Peyer's patch (tissue), 4 donors: ENCODE data around the gene MIF4GD.

ENCODE experiments used
- POLR2A ChIP-seq, 2 donors: fragments of 450-650 bp; IDR thresholded peaks; one replicate each; pipeline ENCODE4 v1.5.1; 2017; ENCODE audit warnings: antibody characterized with exemption in 2 of 2, mild to moderate bottlenecking in 2 of 2, moderate library complexity in 2 of 2
- TF ChIP-seq, protein P1 (sequence below), 6 experiments: fragments of 450-650 bp in 4 of 6; fragments of 200-600 bp in 2 of 6; sonication (generic) in 1 of 6; IDR thresholded peaks; one replicate each; pipeline ENCODE4 v1.5.1; 2017 to 2019; ENCODE audit warnings: antibody characterized with exemption in 6 of 6, mild to moderate bottlenecking in 3 of 6, moderate library complexity in 1 of 6

DNA sequence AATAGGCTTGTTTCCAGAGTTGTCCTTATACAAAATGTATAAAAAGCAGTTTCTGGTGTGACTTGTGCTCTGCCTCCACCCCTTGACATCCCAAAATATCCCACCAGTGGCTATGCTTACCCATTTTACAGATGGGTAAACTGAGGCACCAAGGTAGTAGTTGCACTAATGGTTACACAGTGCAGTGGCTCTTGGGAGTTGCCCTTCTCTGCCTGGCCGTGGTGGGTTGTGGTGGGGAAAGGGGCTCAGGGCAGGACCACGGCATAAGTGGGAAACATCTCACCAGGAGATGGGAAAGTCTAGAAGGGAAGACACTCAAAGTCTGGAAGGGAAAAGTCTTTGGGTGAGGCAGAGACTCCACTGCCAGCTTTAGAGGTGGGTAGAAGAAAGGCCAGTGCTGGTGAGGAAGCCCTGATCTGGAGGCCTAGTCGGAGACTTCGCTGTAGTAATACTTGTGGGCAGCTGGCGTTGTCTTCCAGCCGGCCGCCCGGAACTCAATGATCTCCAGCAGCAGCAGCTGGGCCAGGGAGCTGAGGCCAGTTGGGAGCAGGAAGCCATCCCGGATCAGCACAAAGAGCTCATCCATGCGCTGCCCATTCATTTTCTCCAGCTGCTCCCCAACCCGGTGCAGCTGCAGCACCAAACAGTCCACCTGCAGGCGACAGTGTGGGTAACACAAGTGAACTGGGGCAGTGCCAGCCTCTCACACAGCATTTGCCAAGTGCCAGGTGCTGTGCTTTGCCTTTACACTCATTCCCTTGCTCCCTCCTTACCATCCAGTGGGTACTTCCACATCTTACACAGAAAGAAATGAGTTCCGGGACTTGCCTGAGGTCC lies 4.5 kb downstream of the MIF4GD start:
- TF ChIP-seq, protein P1, sequence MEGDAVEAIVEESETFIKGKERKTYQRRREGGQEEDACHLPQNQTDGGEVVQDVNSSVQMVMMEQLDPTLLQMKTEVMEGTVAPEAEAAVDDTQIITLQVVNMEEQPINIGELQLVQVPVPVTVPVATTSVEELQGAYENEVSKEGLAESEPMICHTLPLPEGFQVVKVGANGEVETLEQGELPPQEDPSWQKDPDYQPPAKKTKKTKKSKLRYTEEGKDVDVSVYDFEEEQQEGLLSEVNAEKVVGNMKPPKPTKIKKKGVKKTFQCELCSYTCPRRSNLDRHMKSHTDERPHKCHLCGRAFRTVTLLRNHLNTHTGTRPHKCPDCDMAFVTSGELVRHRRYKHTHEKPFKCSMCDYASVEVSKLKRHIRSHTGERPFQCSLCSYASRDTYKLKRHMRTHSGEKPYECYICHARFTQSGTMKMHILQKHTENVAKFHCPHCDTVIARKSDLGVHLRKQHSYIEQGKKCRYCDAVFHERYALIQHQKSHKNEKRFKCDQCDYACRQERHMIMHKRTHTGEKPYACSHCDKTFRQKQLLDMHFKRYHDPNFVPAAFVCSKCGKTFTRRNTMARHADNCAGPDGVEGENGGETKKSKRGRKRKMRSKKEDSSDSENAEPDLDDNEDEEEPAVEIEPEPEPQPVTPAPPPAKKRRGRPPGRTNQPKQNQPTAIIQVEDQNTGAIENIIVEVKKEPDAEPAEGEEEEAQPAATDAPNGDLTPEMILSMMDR (IDR thresholded peaks at IDR 0.05): no peak
- no peak for TF ChIP-seq POLR2A (IDR thresholded peaks at IDR 0.05)
